ENCODE data around the gene SORCS2.

GRCh38 chr4:7610841-7611240 lies 418.5 kb downstream of the SORCS2 start:
- TF ChIP-seq CTCF (IDR thresholded peaks at IDR 0.05), result no peak
- TF ChIP-seq EZH2 (IDR thresholded peaks at IDR 0.05; ENCODE audit: borderline replicate concordance, insufficient read depth, low read depth, low read length, poor library complexity, severe bottlenecking), result no peak
